ENCODE measurements around the gene AP4B1.

DNA sequence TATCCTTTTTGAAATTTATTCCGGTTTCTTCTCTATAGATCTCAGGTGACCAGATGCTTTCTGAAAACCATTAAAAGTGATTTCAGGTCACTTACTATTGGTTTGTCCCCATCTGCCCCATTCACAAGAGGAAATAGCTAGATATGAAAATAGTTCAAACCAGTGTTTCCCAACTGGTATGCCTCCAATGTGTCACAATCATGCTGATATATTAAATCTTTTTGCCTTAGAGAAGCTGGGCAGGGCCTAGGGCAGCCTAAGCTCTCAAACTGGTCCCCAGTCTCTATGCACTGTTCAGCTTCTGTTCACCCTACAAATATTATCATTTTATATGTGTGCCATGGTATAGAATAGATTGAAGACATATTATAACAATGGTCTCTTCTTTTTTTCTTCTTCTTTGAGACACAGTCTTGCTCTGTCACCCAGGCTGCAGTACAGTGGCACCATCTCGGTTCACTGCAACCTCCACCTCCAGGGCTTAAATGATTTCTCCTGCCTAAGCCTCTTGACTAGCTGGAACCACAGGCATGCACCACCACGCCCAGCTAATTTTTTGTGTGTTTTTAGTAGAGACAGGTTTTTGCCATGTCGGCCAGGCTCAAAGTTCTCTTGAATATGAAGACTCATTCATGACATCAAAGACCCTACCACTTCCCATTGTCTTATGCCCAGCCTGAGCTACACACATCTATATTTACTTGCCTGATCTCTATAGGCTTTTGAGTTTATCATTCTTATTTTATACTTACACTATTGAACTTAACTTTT lies 48.8 kb downstream of the AP4B1 start:
- no peak for TF ChIP-seq CTCF (IDR thresholded peaks at IDR 0.05)
- TF ChIP-seq POLR2A (IDR thresholded peaks at IDR 0.05) = no peak

All from right lobe of liver (tissue), 4 donors.